CD4-positive, alpha-beta T cell treated with Interleukin-17A for 1 hour (primary cell): ENCODE data around the gene PRSS50.
"Not testable (repeated sequence)": the region's sequence is repeated elsewhere in the genome, so short reads cannot be mapped to it uniquely, and the experiment has no call there.

Source experiments
- DNase-seq: peaks from one replicate; pipeline ENCODE4 v3.0.0-alpha.2; 2020

PRSS50 gene, protein sequence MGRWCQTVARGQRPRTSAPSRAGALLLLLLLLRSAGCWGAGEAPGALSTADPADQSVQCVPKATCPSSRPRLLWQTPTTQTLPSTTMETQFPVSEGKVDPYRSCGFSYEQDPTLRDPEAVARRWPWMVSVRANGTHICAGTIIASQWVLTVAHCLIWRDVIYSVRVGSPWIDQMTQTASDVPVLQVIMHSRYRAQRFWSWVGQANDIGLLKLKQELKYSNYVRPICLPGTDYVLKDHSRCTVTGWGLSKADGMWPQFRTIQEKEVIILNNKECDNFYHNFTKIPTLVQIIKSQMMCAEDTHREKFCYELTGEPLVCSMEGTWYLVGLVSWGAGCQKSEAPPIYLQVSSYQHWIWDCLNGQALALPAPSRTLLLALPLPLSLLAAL

DNA sequence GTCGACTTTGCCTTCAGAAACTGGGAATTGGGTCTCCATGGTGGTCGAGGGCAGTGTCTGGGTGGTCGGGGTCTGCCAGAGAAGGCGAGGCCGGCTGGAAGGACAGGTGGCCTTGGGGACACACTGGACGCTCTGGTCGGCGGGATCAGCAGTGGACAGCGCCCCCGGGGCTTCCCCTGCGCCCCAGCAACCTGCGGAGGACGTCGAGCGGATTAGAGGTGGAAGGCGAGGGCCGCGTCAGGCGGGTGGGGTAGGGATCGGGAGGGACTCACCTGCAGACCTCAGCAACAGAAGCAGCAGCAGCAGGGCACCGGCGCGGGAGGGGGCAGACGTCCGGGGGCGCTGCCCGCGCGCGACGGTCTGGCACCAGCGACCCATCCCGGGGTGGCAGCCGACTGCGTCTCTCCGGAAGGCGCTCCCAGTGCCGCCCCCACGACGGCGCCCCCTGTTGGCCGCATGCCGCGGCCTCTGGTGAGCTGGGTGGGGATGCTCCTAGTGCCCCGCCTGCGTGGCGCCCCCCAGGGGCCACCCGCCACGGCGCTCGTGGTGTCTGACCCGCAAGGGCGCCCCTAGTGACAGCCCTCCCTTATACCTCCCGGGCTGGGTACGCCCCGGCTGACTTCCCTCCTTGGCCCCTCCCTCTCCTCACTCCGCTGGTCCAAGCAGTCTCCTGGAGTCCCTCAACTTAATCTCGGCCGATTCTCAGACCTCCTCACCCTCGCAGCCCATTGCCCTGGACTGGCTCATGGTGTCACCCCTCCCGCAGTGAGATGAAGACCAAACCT is at the start of gene PRSS50:
TSS of gene PRSS50 (minus strand) at position 423 of the 785 bp plus-strand sequence. CDS start at position 378, 45 bp downstream.
- DNase-seq = no peak

DNA sequence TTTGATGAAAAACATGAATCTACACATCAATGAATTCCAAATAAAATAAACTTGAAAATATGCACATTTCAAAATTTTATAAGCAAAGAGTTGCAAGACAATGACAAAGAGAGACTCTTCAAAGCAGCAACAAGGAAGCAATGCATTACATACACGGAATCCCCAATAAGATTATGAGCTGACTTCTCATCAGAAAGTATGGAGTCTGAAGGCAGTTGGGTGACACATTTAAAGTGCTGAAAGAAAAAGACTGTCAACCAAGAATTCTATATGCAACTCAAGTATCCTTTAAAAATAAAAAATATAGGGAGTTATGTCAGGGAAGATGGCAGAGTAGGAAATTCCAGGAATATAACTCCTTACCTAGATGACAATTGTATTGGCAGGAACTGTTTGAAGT is 46.5 kb upstream of the PRSS50 start:
- DNase-seq = no peak

DNA sequence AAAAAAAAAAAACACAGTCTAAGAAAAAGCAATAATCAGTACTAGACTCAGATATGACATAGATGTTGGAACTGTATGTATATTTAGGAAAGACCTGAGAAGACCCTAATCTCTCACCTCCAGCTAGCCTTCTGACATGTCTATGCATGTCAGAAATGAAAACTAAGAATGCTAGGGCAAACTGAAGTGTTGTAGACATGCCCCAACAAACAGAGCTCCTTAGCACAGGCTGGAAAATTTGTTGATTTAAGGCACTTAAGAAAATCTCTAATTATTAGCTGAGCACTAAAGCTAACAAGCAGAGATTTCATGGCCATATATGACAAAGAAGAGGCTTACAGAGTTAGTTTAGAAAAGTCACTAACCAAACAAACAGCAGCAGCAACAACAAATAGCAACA is 45.5 kb upstream of the PRSS50 start:
- DNase-seq = no peak

DNA sequence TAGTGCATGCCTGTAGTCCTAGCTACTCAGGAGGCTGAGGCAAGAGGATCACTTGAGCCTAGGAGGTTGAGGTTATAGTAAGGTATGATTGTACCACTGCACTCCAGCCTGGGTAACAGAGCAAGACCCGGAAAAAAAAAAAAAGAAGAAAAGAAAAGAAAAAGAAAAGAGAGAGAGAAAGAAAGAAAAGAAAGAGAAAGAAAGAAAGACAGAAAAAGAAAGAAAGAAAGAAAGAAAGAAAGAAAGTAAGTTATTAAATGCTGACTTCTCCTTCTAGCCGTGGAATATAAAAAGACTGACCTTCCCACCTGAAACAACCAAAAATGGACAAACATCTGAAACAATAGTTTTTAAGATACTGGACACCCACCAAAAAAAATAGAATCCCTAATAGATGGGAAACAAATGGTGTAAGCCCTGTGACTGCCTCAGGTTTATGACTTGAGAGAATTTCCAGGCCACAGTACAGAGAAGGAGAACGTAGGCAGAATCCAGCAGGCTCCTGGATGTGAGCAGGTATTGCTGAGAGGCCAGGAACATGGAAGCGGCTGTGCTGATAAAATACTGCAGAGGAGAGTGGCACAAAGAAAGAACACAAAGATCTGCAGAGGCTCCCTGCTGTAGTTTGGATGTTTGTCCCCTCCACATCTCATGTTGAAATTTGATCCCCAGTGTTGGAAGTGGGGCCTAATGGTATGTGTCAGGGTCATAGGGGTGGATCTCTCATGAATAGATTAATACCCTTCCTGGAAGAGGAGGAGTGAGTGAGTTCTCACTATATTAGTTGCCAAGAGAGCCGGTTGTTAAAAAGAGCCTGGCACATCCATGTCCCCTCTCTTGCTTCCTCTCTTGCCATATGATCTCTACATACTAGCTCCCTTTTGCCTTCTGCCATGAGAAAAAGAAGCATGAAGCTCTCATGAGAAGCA is 41.8 kb upstream of the PRSS50 start:
- no peak for DNase-seq

DNA sequence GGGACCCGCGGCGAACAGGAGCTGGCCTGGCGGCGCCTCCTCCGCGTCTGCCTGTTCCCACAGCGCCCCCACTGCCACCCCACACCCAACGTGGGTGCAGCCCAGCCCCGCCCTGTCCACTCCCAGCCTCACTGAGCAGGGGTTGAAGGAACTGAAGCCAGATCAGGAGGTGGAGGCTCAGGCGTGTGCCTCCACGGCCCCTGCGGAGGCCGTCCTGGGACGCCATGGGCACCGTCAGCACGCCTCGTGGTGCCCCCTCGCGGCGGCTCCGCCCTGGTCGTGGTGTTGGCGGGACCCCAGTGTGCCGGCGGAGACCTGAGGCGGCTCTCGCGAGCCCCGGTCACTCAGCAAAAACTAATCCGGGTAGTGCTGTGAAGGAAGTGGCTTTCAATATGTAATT is 39.0 kb upstream of the PRSS50 start:
- no peak for DNase-seq

DNA sequence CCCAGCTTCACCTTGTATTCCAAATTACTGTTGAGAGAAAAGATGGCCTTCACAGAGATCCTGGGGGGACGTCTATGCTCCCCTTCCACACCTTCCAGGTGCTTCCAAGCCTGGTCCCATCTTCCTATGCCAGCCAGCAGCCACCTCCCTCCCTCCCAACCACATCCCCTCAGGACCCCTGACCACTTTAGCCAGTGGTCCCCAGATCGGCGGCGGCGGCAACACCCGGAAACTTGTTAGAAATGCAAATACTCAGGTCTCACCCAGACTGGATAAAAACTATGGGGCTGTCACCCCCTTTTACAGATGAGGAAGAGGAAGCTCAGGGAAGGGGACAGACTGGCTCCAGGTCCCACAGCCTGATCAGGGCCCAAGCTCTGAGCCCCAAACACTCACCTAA is 38.0 kb upstream of the PRSS50 start:
- DNase-seq = no peak

DNA sequence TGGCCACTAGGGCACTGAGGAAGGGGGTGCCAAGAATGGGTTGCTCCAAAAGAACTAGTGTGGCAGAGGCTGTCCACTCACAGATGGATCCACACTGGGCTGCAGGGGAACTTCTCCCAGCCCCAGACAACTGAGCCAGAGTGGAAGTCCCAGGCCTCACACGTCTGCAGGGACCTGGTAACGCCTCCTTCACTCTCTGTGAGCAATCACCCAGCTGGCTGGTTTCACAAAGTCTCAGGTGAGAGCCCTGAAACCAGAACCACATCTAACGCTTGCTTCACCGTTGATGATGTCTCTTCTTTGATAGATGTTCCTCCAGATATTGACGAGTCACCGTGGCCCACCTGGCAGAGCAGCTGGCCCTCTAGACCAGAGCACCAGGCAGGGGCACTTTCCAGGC is 35.5 kb upstream of the PRSS50 start:
- not testable (repeated sequence) for DNase-seq

DNA sequence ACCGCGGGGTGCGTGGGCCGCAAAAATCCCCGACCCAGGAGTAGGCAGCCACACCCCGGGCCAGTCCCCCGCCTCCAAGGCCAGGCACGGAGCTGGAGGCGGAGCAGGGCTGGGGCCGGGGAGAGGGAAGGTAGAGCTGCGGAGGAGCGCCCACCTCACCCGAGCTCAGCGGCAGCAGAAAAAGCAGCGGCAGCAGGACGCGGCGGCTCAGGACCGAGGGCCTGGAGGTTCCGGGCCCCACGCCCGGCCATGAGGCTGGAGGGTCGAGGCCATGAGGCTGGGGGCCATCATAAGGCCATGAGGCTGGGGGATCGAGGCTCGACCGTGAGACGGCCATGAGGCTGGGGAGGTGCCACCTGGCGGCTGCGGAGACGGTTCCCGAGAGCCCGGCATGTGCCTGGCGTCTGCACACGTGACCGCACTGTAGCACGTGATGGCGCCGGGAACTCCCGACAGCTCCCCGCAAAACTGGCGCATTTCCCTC is 32.9 kb upstream of the PRSS50 start:
- no peak for DNase-seq

DNA sequence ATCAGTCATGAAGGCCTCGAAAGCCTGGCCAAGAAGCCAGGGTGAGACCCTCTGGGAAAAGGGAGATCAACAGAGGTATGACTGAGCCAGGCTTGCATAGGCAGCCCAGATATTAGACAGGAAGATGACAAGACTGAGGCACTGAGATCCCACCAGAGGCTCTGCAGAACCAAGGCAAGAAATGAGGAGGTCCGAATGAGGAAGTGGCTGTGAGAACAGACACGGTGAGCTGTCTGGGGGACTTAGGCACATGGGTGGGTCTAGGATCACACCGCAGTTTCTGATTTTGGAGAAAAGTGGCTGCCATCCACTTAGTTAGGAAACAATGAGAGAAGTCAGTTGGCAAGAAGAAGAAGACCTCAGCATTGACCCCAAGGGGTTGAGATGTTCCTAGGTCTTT is 31.5 kb upstream of the PRSS50 start:
- DNase-seq = no peak

DNA sequence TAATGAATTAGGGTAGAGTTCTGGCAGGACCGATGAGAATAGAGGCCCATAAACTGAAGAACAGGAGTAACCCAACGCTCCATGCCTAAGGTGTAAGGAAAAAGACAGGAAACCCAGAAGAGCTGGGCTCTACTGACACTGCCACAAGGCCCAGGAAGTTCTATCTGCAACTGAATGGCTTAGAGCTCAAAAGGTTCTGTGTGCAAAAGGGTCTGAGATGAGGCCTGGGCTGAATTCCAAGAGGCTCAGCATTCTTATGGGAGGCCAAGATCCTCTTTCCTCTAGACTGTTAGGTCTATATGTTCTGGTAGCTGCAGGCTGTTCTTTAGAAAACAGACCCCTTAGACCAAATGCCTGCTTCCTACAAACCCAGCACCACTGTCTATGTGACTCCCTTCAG is 30.5 kb upstream of the PRSS50 start:
- DNase-seq = no peak

DNA sequence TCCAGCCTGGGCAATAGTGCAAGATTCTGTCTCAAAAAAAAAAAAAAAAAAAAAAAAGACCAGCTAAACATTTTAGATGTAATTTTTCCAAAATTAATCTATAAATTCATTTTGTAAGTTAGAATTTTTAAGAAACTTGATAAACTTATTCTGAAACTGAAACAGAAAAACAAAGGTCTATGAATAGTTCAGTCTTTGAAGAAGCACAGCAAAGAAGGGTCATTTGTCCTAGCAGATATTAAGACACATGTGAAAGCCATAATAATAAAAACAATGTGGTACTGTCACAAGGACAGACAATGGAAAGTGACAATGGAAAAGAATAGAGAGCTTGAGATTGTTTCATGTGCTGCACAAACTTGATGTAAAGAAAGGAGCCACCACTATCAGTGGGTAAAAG is 29.0 kb upstream of the PRSS50 start:
- no peak for DNase-seq

DNA sequence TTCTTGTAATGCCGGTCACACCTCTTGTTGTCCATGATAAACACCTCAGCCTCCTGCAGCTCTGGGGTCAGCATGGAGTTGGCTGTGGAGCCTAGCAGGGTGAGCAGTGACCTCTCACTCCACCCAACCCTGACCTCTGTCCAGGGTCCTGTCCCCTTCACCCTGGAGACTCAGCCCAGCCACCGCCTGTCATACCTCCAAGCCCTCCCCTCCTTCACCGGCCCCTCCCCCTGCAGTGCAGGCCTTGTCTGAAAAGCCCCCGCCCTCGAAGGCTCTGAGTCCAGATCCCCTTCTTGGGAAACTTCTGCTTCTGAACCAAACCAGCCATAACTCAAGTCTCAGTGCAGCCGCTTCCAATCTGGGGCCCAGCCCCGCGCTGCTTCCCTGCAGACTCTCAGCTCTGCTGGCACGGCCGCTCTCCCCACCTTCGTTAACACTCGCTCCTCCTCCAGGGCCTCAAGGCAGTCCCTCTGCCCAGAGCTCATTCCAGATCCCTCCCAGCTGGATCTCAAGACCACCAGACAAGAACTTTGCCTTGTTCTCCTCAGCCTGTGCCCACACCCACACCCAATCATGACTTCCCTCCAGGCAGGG is 25.4 kb upstream of the PRSS50 start:
- no peak for DNase-seq

DNA sequence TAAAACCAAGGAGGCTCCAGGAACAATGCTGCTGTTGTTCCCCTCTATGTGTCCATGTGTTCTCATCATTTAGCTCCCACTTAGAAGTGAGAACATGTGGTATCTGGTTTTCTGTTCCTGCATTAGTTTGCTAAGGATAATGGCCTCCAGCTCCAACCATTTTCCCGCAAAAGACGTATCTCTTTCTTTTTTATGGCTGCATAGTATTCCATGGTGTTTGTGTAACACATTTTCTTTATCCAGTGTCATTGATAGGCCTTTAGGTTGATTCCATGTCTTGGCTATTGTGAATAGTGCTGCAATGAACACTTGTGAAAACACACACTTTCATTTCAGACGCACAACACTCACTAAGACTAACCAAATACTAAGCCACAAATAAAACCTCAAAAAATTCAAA is 21.9 kb upstream of the PRSS50 start:
- not testable (repeated sequence) for DNase-seq

DNA sequence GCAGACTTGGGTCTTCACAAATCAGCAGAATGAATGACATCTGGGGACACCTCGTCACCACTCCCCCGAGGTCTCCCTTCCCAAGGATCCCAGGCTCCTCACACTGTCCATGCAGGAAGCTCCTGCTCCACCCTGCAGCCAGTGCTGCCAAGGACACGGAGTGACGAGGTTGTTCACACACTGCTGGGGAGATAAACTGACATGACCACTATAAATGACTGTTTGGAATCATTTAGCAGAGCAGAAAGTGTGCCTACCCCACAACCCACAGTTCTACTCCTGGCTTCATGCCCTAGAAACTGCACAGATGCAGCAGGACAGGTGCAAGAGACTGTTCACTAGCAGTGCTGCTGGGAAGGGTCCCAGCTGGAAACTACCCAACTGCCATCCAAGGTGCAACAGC is 19.7 kb upstream of the PRSS50 start:
- no peak for DNase-seq

DNA sequence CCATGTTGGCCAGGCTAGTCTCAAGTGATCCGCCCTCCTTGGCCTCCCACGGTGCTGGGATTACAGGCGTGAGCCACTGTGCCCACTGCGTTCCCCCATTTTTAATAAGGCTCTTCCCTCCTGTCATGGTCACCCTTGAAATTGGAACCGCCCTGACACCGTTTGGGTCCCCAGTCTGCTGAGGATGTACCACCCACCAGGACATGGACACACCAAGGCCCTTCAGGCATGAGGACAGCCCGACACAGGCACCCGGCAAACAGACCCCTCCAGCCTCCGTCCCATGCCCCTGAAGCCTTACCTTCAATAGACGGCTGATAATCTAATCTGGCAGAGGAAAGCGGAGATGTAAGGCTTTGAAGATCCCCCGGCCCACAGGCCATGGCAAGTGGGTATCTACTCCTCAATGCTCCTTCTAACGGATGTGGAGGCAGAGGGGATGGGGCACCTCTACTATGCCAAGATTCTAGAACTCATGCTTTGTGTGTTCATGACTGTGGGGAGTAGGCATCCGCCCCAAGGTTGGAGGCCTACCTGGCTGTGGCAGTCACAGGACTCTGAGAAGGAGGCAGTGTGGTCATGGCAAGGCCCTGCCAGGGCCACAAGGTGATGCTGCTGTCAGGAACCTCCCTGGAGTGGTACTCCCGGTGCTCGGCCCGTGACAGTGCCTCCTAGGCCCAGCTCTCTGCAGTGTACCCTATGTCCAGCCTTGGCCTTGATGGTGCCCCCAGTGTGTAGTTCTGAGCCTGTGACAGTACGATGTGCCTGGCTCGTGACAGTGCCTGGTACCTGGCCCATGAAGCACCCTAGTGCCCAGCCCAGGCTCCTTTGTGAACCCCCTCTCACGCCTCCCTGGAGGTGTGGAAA is 18.6 kb upstream of the PRSS50 start:
- DNase-seq = no peak

DNA sequence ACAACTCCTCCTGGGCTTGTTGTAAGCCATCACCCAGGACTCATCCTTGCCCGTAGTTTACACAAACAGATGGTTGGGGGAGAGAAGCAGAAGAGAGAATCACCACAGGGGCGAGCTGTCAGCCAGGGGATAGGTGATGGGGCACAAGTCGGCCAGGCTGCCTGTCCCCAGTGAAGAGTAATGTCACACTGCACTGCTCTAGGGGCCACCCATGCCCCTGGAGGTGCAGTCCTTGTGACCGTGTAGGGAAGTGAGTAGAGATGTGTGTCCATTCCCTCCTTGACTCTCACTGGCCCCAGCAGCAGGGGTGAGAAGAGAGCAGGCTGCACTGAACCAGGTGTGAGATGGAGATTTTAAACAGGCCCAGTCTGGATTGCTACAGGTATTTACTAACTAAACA is 17.1 kb upstream of the PRSS50 start:
- no peak for DNase-seq

DNA sequence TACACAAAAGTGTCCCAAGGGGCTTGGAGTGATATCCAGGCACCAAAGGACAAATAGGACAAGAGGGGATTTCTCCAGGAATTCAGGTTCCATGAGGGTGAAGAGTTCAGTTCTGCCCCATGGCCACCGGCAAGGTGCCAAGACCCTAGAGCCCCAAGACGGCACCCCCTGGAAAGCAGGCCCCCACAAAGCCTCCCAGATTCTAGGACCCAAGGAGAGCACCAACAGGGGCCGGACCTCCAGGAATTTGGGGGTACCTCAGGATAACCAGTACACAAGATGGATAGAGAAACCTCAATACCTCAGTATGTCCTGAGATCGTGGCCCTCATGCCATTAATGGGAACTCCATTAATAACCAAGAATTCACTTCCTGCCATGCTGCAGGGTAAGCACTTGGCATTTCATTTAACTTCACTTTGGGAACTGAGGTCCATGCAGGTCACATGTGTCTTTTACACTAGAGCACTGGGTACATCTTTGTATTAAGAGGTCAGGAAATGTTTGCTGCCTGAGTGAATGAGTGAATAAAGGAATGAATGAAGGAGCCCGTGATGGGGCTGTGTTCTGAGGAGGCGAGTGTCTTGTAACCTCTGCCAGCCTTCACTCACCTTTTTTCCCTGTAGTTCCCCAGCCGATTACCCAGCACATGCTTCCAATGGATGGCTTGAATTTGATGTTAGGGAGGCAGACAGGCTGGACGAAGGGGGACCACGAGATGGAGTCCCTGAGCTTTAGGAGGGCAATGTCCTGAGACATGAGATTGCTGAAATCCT is 15.5 kb upstream of the PRSS50 start:
- DNase-seq = no peak

DNA sequence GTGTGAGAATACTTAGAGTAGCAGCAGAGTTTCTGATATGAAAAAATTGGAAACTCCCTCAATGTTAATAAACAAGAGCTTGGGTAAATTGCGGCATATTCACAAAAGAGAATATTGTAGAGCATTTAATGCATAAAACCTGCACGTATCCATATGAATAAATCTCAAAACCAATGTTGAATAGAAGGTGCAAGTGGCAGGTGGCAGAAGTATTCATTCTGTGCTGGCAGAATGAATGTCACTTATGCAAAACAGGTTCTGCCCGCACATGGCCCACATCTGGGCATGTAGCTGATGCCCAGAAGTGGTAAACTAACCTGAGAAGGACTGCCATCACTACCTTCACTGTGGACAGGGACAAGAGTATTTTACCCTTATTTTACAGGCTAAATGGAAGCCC is 14.1 kb upstream of the PRSS50 start:
- DNase-seq = no peak

DNA sequence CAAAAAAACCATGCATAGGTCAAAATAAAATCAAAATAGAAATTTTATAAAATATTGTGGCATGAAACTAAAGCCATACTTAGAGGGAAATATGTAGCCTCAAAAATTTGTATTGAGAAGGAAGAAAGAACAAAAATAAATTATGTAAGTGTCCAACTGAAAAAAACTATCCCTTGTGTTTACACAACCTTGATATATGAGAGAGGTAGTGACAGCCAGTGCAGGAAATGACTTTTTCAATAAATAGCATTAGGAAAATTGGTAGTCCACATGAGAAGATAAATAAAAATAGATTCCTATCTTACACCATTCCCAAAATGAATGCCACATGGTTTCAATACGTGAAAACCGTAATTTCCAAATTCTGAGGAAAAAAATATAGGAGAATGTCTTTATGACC is 13.2 kb upstream of the PRSS50 start:
- no peak for DNase-seq

DNA sequence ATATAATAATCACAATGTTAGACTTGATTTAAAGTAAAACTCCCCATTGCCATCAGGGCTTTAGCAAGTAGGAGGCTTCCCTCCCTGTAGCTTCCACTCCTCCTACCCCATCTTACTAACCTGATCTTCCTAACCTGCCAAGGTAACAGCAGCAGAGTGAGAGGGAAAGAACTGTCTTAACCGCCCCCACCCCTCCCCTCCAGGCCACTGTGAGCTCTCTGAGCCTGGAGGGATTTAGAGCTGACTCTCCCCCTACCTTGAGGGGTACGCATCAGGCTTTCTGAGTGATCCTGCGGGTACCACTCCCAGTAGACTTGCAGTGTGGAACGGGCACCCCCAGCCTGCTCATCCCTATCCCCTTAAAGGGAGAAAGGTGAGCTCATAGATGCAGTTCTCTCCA is 11.4 kb upstream of the PRSS50 start:
- DNase-seq = no peak
